GM19099 (cell line): ENCODE results near the gene PRR15.

Source experiments
- POLR2A ChIP-seq: IDR thresholded peaks from 3 replicates; pipeline ENCODE4 v1.6.1; 2011; ENCODE audit warnings: low read depth; ENCODE audit not compliant: insufficient read length; ENCODE audit errors: extremely low read depth

PRR15 gene

DNA sequence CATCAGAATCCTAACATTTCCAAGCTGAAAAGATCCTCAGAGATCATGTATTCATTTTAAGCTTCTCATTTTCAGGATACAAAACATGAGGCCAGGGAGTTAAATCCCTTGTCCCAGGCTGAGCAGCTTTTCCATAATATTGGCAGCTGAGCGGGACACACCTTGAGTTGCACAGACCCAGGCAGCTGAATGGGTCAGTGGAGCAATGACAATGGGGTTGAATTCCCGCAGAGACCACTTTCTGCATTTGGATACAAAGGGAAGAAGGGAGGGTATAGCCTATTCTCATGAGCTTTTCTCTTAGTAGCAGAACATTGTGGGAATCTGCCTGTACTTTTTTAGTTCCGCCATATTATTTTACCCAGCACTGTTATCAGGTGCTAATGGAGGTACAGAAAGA lies 49.5 kb downstream of the PRR15 start:
- TF ChIP-seq POLR2A = no peak

DNA sequence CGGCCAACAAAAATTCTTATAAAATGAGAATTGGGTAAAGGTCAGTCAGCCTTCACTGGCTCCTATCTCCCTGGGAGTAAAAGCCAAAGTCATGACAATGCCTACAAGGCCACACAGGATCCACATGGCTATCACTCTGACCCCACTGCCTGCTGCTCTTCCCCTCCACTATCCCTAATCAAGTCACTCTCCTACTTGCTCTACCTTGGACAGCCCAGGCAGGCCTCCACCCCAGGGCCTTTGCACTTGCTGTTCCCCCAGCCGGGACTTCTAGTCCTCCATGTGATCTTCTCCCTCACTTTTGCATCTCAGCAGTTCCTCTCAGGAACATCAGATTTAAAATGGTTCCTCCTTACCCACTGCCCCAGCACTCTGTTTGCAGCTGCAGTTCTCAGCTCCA lies 50.6 kb downstream of the PRR15 start:
- TF ChIP-seq POLR2A = no peak
